ENCODE data around the gene SNX8. TPM values are rescaled to one million over a fixed set of nuclear protein-coding genes. Genes with fewer than 3 reads are reported as not detected.
A peak's percentile ranks its signal among the peaks of the same experiment; 100 is the strongest.

The SNX8 gene
- total and polyA plus RNA-seq, 2 of the 13 experiments (the other 11 are each of a cell fraction or from before 2014, with no cell fraction given): 20.6 to 45.2 TPM

GRCh38 chr7:2353936-2354185 lies 39.6 kb upstream of the SNX8 start (continued):
- TF ChIP-seq, protein P1, sequence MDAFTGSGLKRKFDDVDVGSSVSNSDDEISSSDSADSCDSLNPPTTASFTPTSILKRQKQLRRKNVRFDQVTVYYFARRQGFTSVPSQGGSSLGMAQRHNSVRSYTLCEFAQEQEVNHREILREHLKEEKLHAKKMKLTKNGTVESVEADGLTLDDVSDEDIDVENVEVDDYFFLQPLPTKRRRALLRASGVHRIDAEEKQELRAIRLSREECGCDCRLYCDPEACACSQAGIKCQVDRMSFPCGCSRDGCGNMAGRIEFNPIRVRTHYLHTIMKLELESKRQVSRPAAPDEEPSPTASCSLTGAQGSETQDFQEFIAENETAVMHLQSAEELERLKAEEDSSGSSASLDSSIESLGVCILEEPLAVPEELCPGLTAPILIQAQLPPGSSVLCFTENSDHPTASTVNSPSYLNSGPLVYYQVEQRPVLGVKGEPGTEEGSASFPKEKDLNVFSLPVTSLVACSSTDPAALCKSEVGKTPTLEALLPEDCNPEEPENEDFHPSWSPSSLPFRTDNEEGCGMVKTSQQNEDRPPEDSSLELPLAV (CRISPR knock-in tag; conservative IDR thresholded peaks at IDR 0.05; ENCODE audit: low read depth): no peak
- TF ChIP-seq U2AF1 (optimal IDR thresholded peaks at IDR 0.05; ENCODE audit: low read depth, low read length) (peak; percentile 80), ZBTB38 (CRISPR knock-in tag; IDR thresholded peaks at IDR 0.05) (peak; percentile 19; the same call in 1 of the 2 replicates), ZNF709 (CRISPR knock-in tag; IDR thresholded peaks at IDR 0.05) (peak; percentile 84; the same call in 1 of the 2 replicates), ZNF496 (CRISPR knock-in tag; IDR thresholded peaks at IDR 0.05; ENCODE audit: insufficient replicate concordance) (no peak), HDAC6 (IDR thresholded peaks at IDR 0.05; ENCODE audit: low read depth, low read length) (no peak), ZNF558 (CRISPR knock-in tag; IDR thresholded peaks at IDR 0.05; ENCODE audit: borderline replicate concordance) (peak; percentile 97; the same call in 1 of the 2 replicates), ZNF350 (CRISPR knock-in tag; IDR thresholded peaks at IDR 0.05; ENCODE audit: borderline replicate concordance, low read depth) (peak; percentile 79; the same call in 1 of the 2 replicates), FOXA3 (CRISPR knock-in tag; IDR thresholded peaks at IDR 0.05) (0 out of 2 replicates have a peak, but pooled peaks have one; percentile 34), ATF1 (CRISPR knock-in tag; IDR thresholded peaks at IDR 0.05) (no peak), PLRG1 (conservative IDR thresholded peaks at IDR 0.05) (no peak), MAFG (CRISPR knock-in tag; IDR thresholded peaks at IDR 0.05) (no peak)
- TF ChIP-seq, protein P2, sequence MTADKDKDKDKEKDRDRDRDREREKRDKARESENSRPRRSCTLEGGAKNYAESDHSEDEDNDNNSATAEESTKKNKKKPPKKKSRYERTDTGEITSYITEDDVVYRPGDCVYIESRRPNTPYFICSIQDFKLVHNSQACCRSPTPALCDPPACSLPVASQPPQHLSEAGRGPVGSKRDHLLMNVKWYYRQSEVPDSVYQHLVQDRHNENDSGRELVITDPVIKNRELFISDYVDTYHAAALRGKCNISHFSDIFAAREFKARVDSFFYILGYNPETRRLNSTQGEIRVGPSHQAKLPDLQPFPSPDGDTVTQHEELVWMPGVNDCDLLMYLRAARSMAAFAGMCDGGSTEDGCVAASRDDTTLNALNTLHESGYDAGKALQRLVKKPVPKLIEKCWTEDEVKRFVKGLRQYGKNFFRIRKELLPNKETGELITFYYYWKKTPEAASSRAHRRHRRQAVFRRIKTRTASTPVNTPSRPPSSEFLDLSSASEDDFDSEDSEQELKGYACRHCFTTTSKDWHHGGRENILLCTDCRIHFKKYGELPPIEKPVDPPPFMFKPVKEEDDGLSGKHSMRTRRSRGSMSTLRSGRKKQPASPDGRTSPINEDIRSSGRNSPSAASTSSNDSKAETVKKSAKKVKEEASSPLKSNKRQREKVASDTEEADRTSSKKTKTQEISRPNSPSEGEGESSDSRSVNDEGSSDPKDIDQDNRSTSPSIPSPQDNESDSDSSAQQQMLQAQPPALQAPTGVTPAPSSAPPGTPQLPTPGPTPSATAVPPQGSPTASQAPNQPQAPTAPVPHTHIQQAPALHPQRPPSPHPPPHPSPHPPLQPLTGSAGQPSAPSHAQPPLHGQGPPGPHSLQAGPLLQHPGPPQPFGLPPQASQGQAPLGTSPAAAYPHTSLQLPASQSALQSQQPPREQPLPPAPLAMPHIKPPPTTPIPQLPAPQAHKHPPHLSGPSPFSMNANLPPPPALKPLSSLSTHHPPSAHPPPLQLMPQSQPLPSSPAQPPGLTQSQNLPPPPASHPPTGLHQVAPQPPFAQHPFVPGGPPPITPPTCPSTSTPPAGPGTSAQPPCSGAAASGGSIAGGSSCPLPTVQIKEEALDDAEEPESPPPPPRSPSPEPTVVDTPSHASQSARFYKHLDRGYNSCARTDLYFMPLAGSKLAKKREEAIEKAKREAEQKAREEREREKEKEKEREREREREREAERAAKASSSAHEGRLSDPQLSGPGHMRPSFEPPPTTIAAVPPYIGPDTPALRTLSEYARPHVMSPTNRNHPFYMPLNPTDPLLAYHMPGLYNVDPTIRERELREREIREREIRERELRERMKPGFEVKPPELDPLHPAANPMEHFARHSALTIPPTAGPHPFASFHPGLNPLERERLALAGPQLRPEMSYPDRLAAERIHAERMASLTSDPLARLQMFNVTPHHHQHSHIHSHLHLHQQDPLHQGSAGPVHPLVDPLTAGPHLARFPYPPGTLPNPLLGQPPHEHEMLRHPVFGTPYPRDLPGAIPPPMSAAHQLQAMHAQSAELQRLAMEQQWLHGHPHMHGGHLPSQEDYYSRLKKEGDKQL (CRISPR knock-in tag; IDR thresholded peaks at IDR 0.05; ENCODE audit: low read depth): peak; percentile 30; the same call in 1 of the 2 replicates
- TF ChIP-seq, protein P3, sequence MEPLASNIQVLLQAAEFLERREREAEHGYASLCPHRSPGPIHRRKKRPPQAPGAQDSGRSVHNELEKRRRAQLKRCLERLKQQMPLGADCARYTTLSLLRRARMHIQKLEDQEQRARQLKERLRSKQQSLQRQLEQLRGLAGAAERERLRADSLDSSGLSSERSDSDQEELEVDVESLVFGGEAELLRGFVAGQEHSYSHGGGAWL (CRISPR knock-in tag; IDR thresholded peaks at IDR 0.05): peak; percentile 96
- TF ChIP-seq, protein P4, sequence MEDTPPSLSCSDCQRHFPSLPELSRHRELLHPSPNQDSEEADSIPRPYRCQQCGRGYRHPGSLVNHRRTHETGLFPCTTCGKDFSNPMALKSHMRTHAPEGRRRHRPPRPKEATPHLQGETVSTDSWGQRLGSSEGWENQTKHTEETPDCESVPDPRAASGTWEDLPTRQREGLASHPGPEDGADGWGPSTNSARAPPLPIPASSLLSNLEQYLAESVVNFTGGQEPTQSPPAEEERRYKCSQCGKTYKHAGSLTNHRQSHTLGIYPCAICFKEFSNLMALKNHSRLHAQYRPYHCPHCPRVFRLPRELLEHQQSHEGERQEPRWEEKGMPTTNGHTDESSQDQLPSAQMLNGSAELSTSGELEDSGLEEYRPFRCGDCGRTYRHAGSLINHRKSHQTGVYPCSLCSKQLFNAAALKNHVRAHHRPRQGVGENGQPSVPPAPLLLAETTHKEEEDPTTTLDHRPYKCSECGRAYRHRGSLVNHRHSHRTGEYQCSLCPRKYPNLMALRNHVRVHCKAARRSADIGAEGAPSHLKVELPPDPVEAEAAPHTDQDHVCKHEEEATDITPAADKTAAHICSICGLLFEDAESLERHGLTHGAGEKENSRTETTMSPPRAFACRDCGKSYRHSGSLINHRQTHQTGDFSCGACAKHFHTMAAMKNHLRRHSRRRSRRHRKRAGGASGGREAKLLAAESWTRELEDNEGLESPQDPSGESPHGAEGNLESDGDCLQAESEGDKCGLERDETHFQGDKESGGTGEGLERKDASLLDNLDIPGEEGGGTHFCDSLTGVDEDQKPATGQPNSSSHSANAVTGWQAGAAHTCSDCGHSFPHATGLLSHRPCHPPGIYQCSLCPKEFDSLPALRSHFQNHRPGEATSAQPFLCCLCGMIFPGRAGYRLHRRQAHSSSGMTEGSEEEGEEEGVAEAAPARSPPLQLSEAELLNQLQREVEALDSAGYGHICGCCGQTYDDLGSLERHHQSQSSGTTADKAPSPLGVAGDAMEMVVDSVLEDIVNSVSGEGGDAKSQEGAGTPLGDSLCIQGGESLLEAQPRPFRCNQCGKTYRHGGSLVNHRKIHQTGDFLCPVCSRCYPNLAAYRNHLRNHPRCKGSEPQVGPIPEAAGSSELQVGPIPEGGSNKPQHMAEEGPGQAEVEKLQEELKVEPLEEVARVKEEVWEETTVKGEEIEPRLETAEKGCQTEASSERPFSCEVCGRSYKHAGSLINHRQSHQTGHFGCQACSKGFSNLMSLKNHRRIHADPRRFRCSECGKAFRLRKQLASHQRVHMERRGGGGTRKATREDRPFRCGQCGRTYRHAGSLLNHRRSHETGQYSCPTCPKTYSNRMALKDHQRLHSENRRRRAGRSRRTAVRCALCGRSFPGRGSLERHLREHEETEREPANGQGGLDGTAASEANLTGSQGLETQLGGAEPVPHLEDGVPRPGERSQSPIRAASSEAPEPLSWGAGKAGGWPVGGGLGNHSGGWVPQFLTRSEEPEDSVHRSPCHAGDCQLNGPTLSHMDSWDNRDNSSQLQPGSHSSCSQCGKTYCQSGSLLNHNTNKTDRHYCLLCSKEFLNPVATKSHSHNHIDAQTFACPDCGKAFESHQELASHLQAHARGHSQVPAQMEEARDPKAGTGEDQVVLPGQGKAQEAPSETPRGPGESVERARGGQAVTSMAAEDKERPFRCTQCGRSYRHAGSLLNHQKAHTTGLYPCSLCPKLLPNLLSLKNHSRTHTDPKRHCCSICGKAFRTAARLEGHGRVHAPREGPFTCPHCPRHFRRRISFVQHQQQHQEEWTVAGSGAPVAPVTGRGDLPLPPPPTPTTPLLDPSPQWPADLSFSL (CRISPR knock-in tag; IDR thresholded peaks at IDR 0.05): no peak
- TF ChIP-seq, protein P5, sequence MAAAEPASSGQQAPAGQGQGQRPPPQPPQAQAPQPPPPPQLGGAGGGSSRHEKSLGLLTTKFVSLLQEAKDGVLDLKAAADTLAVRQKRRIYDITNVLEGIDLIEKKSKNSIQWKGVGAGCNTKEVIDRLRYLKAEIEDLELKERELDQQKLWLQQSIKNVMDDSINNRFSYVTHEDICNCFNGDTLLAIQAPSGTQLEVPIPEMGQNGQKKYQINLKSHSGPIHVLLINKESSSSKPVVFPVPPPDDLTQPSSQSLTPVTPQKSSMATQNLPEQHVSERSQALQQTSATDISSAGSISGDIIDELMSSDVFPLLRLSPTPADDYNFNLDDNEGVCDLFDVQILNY (CRISPR knock-in tag; conservative IDR thresholded peaks at IDR 0.05): peak; percentile 89

All from HepG2 (cell line).